WTC11 (cell line): ENCODE results near the gene PRAMEF13. TPM values are rescaled to one million over a fixed set of nuclear protein-coding genes. Genes with fewer than 3 reads are reported as not detected.
"Not testable (repeated sequence)": the region's sequence is repeated elsewhere in the genome, so short reads cannot be mapped to it uniquely, and the experiment has no call there.

Experiments
- ATAC-seq: fragments of 200-7000 bp; cut with Tn5 transposase; 2 replicates; pipeline ENCODE4 v1.10.0; 2021; ENCODE audit warnings: mild to moderate bottlenecking, moderate library complexity
- CTCF ChIA-PET: fragments of 300-600 bp; sonication (Branson Sonifier 250); formaldehyde crosslinking; loops from one replicate; lab custom pipeline; 2021; ENCODE audit warnings: antibody characterized with exemption; lab: Charles Lee
- POLR2A ChIA-PET: fragments of 350-600 bp; sonication (Branson Sonifier 250); formaldehyde crosslinking; loops from one replicate; lab custom pipeline; 2021; ENCODE audit warnings: antibody characterized with exemption; lab: Charles Lee
- DNase-seq: peaks from one replicate; pipeline ENCODE4 v3.0.0; 2021; ENCODE audit warnings: low spot score
- H3K27ac Mint-ChIP-seq: 2 replicates; pipeline ENCODE4 v1.8.0; 2021; ENCODE audit warnings: mixed read lengths
- H3K27me3 Mint-ChIP-seq: 2 replicates; pipeline ENCODE4 v1.8.0; 2021; ENCODE audit warnings: low read depth, mild to moderate bottlenecking, moderate library complexity, mixed read lengths
- H3K36me3 Mint-ChIP-seq: 2 replicates; pipeline ENCODE4 v1.8.0; 2021; ENCODE audit warnings: mixed read lengths
- H3K4me1 Mint-ChIP-seq: 2 replicates; pipeline ENCODE4 v1.8.0; 2022; ENCODE audit warnings: mixed read lengths
- H3K4me3 Mint-ChIP-seq: 2 replicates; pipeline ENCODE4 v1.8.0; 2021; ENCODE audit warnings: mild to moderate bottlenecking, moderate library complexity, mixed read lengths
- H3K9me3 Mint-ChIP-seq: 2 replicates; pipeline ENCODE4 v1.8.0; 2021; ENCODE audit warnings: mixed read lengths
- MYBL2 ChIP-seq: sonication (generic); formaldehyde crosslinking; IDR thresholded peaks from 2 replicates; pipeline ENCODE4 v1.8.1; 2023; ENCODE audit warnings: mild to moderate bottlenecking, moderate library complexity, missing genetic modification reagents
- RORB ChIP-seq: fragments of 250-450 bp; sonication (Bioruptor Pico); IDR thresholded peaks from 2 replicates; pipeline ENCODE4 v1.9.0; 2021; ENCODE audit warnings: mild to moderate bottlenecking
- TCF7 ChIP-seq: sonication (generic); formaldehyde crosslinking; IDR thresholded peaks from 2 replicates; pipeline ENCODE4 v1.8.0; 2022; ENCODE audit warnings: mild to moderate bottlenecking, low read depth, missing genetic modification reagents, moderate library complexity
- ZNF317 ChIP-seq: sonication (generic); formaldehyde crosslinking; IDR thresholded peaks from 2 replicates; pipeline ENCODE4 v1.8.1; 2023; ENCODE audit warnings: low read depth, mild to moderate bottlenecking, moderate library complexity, missing genetic modification reagents, borderline replicate concordance
- total RNA-seq: library from RNA; stranded (reverse); gene quantifications from 3 replicates; pipeline ENCODE4 v1.2.3, GENCODE V29; 2021
- TF ChIP-seq, protein P1 (sequence below): fragments of 250-450 bp; sonication (Bioruptor Pico); conservative IDR thresholded peaks from 2 replicates; pipeline ENCODE4 v1.9.0; 2021; ENCODE audit warnings: mild to moderate bottlenecking
- TF ChIP-seq, protein P2 (sequence below): sonication (generic); formaldehyde crosslinking; IDR thresholded peaks from 2 replicates; pipeline ENCODE4 v1.8.0; 2023; ENCODE audit warnings: missing genetic modification reagents, mild to moderate bottlenecking, borderline replicate concordance
- TF ChIP-seq, protein P3 (sequence below): fragments of 250-450 bp; sonication (Bioruptor Pico); IDR thresholded peaks from 2 replicates; pipeline ENCODE4 v1.9.0; 2021; ENCODE audit warnings: mild to moderate bottlenecking, borderline replicate concordance
- TF ChIP-seq, protein P4 (sequence below): fragments of 200-600 bp; IDR thresholded peaks from 2 replicates; pipeline ENCODE4 v1.8.0; 2022; ENCODE audit warnings: antibody characterized with exemption

The PRAMEF13 gene
- total RNA-seq, 1 experiment from 2014 or later, result not detected

DNA sequence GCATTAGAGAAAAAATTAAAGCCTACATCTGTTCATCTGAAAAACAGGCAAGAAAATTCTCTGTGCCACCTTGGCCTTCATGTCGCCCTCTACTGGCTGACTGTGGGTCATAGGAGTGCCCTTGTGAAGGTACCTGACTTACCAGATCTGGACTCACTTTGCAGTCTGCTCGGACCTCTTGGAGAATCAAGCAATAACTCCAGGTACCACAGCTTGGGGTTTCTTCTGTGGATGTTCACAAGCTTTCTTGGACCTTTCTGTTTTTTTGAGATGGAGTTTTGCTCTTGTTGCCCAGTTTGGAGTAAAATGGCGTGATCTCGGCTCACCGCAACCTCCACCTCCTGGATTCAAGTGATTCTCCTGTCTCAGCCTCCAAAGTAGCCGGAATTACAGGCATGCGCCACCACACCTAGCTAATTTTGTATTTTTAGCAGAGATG is 27.2 kb upstream of the PRAMEF13 start:
- POLR2A ChIA-PET, result no interaction called here

DNA sequence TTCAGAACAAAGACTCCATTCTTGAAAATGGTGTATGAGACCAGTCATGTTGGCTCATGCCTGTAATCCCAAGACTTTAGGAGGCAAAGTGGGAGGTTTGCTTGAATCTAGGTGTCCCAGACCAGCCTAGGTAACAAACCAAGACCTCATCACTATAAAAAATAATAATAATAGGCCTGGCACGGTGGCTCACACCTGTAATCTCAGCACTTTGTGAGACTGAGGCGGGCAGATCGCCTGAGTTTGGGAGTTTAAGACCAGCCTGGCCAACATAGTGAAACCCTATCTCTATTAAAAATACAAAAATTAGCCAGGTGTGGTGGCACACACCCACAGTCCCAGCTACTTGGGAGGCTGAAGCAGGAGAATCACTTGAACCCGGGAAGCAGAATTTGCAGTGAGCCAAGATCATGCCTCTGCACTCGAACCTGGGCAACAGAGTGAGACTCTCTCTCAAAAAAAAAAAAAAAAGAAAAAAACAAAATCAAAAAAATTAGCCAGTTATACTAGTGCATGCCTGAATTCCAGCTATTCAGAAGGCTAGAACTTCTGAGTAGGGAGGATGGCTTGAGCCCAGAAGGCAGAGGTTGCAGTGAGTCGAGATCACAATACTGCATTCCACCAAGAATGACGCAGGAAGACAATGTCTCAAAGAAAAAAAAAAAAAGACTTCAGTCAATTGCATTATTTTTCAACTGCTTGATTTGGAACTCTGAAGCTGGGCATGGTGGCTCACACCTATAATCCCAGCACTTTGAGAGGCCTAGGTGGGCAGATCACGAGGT is 26.3 kb upstream of the PRAMEF13 start:
- DNase-seq, H3K27ac Mint-ChIP-seq, POLR2A ChIA-PET, ATAC-seq, CTCF ChIA-PET, H3K4me3 Mint-ChIP-seq, H3K4me1 Mint-ChIP-seq: not testable (repeated sequence)
- peaks cover 16% of the 10 kb centered on the region for H3K27me3 Mint-ChIP-seq
- peaks cover 53% of the 10 kb centered on the region for H3K9me3 Mint-ChIP-seq
- peaks cover 53% of the 10 kb centered on the region for H3K36me3 Mint-ChIP-seq

More for the DNA sequence above, 27.2 kb upstream of the PRAMEF13 start:
- CTCF ChIA-PET, result no interaction called here
- Mint-ChIP-seq H3K27ac (no peak overlapping the region), H3K4me1 (no peaks in the 10 kb centered on the region), H3K27me3 (peaks cover 16% of the 10 kb centered on the region), H3K4me3 (no peak overlapping the region), H3K9me3 (peaks cover 59% of the 10 kb centered on the region)
- no peak for TF ChIP-seq MYBL2 (CRISPR knock-in tag)
- no peak for TF ChIP-seq ZNF317 (CRISPR knock-in tag)
- TF ChIP-seq RORB (CRISPR knock-in tag), result no peak
- TF ChIP-seq, protein P1, sequence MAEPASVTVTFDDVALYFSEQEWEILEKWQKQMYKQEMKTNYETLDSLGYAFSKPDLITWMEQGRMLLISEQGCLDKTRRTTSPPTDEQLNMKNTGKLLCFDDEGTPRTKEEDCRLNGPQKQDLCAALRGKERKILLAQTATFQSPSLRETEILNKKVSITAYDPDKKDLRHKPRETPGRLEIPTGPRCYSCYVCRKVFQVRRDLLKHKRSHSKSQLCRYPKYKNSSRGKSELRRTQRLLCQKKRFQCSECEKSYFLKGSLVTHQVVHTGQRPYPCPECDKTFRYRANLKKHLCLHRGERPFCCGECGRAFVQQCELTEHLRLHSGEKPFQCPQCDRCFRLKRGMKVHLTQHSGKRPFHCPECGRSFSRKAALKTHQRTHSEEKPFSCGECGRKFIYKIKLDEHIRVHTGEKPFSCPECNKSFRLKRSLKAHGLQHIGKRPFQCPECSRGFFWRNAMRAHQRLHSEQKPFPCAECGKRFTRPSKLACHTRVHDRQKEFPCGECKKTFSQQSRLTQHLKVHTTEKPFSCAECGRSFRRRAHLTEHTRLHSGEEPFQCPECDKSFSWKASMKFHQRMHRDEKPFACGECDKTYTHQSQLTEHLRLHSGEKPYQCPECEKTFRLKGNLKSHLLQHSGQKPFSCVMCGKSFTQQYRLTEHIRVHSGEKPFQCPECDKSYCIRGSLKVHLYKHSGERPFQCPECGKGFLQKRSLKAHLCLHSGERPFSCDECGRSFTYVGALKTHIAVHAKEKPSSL (CRISPR knock-in tag), result no peak
- TF ChIP-seq, protein P2, sequence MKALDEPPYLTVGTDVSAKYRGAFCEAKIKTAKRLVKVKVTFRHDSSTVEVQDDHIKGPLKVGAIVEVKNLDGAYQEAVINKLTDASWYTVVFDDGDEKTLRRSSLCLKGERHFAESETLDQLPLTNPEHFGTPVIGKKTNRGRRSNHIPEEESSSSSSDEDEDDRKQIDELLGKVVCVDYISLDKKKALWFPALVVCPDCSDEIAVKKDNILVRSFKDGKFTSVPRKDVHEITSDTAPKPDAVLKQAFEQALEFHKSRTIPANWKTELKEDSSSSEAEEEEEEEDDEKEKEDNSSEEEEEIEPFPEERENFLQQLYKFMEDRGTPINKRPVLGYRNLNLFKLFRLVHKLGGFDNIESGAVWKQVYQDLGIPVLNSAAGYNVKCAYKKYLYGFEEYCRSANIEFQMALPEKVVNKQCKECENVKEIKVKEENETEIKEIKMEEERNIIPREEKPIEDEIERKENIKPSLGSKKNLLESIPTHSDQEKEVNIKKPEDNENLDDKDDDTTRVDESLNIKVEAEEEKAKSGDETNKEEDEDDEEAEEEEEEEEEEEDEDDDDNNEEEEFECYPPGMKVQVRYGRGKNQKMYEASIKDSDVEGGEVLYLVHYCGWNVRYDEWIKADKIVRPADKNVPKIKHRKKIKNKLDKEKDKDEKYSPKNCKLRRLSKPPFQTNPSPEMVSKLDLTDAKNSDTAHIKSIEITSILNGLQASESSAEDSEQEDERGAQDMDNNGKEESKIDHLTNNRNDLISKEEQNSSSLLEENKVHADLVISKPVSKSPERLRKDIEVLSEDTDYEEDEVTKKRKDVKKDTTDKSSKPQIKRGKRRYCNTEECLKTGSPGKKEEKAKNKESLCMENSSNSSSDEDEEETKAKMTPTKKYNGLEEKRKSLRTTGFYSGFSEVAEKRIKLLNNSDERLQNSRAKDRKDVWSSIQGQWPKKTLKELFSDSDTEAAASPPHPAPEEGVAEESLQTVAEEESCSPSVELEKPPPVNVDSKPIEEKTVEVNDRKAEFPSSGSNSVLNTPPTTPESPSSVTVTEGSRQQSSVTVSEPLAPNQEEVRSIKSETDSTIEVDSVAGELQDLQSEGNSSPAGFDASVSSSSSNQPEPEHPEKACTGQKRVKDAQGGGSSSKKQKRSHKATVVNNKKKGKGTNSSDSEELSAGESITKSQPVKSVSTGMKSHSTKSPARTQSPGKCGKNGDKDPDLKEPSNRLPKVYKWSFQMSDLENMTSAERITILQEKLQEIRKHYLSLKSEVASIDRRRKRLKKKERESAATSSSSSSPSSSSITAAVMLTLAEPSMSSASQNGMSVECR (CRISPR knock-in tag), result no peak
- TF ChIP-seq, all 79 proteins: peak for 0
- H3K36me3 Mint-ChIP-seq, result peaks cover 60% of the 10 kb centered on the region
- DNase-seq, result peak; percentile 16
- no peak for ATAC-seq

DNA sequence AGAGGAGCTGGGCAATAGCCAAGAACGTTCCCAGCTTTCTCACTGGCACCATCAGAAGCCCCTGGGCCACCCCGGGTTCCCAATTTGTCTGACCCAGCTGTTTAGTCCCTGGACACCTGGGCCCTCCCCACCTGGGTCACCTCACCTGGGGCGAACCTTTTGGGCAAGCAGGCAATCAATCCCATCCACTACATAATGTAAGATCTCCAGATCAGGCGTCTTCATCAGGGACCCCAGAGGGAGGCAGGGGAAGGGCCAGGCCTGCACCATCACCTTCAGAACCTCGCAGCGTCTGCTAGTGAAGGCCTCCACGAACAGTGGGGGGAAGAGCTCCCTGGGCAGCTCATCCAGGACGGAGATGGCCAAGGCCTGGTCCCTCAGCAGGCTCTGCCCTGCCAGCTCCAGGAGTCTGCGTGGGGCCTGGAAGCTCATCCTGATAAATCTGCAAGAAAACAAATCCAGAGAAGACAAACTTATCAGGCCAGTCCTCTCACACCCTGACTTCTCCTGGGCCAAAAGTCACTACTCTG is 24.5 kb upstream of the PRAMEF13 start, which contains the start of gene PRAMEF18:
Gene PRAMEF18 (minus strand): TSS at position 480 of the 530 bp plus-strand sequence. CDS start 48 bp downstream, at position 432.
- peaks cover 13% of the 10 kb centered on the region for H3K27me3 Mint-ChIP-seq
- not testable (repeated sequence) for DNase-seq

DNA sequence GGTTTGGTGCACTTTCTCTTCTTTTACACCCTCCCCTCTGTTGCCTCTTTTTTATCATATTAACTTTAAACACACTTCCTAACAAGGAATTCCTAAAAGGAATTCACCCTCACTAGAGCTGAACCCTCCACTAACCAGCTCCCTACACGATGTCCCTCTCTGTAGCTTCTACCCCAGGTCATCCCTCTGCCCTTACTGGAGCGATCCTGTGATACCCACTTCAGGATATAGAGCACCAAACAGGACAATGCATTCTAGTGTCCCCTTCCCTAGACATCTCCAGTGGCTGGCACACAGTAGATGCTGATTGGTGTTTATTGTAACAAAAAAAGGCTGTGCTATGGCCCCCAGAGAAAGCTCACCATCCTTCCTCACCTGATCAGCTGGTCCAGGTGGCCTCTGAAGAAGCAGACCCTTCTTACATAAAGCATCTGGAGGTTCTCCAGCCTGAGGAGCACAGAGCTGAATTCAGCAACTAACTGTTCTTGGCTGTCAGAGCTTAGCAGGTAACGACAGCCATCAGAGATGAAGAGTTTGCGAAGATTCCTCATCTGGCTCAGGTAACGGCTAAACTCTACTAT is 23.4 kb upstream of the PRAMEF13 start:
- DNase-seq (no peak), ATAC-seq (no peak)
- no peaks in the 10 kb centered on the region for H3K4me1 Mint-ChIP-seq
- H3K27me3 Mint-ChIP-seq, result peaks cover 11% of the 10 kb centered on the region
- H3K27ac Mint-ChIP-seq, result no peak overlapping the region
- ChIA-PET POLR2A (no interaction called here), CTCF (no interaction called here)
- TF ChIP-seq, protein P3, sequence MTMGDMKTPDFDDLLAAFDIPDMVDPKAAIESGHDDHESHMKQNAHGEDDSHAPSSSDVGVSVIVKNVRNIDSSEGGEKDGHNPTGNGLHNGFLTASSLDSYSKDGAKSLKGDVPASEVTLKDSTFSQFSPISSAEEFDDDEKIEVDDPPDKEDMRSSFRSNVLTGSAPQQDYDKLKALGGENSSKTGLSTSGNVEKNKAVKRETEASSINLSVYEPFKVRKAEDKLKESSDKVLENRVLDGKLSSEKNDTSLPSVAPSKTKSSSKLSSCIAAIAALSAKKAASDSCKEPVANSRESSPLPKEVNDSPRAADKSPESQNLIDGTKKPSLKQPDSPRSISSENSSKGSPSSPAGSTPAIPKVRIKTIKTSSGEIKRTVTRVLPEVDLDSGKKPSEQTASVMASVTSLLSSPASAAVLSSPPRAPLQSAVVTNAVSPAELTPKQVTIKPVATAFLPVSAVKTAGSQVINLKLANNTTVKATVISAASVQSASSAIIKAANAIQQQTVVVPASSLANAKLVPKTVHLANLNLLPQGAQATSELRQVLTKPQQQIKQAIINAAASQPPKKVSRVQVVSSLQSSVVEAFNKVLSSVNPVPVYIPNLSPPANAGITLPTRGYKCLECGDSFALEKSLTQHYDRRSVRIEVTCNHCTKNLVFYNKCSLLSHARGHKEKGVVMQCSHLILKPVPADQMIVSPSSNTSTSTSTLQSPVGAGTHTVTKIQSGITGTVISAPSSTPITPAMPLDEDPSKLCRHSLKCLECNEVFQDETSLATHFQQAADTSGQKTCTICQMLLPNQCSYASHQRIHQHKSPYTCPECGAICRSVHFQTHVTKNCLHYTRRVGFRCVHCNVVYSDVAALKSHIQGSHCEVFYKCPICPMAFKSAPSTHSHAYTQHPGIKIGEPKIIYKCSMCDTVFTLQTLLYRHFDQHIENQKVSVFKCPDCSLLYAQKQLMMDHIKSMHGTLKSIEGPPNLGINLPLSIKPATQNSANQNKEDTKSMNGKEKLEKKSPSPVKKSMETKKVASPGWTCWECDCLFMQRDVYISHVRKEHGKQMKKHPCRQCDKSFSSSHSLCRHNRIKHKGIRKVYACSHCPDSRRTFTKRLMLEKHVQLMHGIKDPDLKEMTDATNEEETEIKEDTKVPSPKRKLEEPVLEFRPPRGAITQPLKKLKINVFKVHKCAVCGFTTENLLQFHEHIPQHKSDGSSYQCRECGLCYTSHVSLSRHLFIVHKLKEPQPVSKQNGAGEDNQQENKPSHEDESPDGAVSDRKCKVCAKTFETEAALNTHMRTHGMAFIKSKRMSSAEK (CRISPR knock-in tag), result no peak
- TF ChIP-seq, protein P4, sequence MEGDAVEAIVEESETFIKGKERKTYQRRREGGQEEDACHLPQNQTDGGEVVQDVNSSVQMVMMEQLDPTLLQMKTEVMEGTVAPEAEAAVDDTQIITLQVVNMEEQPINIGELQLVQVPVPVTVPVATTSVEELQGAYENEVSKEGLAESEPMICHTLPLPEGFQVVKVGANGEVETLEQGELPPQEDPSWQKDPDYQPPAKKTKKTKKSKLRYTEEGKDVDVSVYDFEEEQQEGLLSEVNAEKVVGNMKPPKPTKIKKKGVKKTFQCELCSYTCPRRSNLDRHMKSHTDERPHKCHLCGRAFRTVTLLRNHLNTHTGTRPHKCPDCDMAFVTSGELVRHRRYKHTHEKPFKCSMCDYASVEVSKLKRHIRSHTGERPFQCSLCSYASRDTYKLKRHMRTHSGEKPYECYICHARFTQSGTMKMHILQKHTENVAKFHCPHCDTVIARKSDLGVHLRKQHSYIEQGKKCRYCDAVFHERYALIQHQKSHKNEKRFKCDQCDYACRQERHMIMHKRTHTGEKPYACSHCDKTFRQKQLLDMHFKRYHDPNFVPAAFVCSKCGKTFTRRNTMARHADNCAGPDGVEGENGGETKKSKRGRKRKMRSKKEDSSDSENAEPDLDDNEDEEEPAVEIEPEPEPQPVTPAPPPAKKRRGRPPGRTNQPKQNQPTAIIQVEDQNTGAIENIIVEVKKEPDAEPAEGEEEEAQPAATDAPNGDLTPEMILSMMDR, result no peak
- no peak for TF ChIP-seq TCF7 (CRISPR knock-in tag)
- TF ChIP-seq, all 79 proteins: peak for 0
- peaks cover 35% of the 10 kb centered on the region for H3K9me3 Mint-ChIP-seq
- H3K36me3 Mint-ChIP-seq, result peaks cover 34% of the 10 kb centered on the region
- no peak overlapping the region for H3K4me3 Mint-ChIP-seq

More for the DNA sequence above, 24.5 kb upstream of the PRAMEF13 start, which contains the start of gene PRAMEF18:
- H3K27ac Mint-ChIP-seq, CTCF ChIA-PET, ATAC-seq, H3K4me1 Mint-ChIP-seq, POLR2A ChIA-PET, H3K4me3 Mint-ChIP-seq: not testable (repeated sequence)
- Mint-ChIP-seq H3K9me3 (peaks cover 42% of the 10 kb centered on the region), H3K36me3 (peaks cover 42% of the 10 kb centered on the region)

DNA sequence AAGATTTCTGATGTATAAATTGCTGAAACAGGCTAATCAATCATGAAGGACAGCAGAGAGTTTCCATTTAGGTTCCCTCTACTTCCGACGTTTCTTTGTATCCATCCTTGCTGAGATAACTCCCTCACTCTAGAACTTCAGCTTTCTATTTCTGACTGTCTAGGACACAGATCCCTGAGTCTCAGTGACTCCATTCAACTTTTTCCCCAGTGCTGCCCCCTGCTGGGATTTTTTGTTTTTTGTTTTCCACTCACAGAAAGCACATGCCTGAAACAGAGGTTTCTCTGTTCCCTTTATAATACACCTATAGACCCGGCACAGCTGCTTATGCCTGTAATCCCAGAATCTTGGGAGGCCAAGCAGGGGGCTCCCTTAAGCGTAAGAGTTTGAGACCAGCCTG is 21.6 kb upstream of the PRAMEF13 start:
- DNase-seq, ATAC-seq, POLR2A ChIA-PET, H3K27ac Mint-ChIP-seq, H3K4me1 Mint-ChIP-seq, H3K4me3 Mint-ChIP-seq, CTCF ChIA-PET, H3K27me3 Mint-ChIP-seq: not testable (repeated sequence)
- H3K9me3 Mint-ChIP-seq, result peaks cover 22% of the 10 kb centered on the region
- peaks cover 21% of the 10 kb centered on the region for H3K36me3 Mint-ChIP-seq
